K562 (cell line): Measurements from ENCODE around the gene IGF2R. TPM values are rescaled to one million over a fixed set of nuclear protein-coding genes. Genes with fewer than 3 reads are reported as not detected.

ENCODE experiments used
- E2F3 ChIP-seq: fragments of 250-450 bp; sonication (Bioruptor Pico); IDR thresholded peaks from 2 replicates; pipeline ENCODE4 v1.4.0; 2020; ENCODE audit warnings: mild to moderate bottlenecking
- ETS2 ChIP-seq: IDR thresholded peaks from 2 replicates; pipeline ENCODE4 v1.6.1; 2016; ENCODE audit warnings: borderline replicate concordance, missing genetic modification characterization, mild to moderate bottlenecking, moderate library complexity, missing compliant biosample characterization; ENCODE audit not compliant: poor library complexity, severe bottlenecking
- ETV1 ChIP-seq: fragments of 450-650 bp; conservative IDR thresholded peaks from 2 replicates; pipeline ENCODE4 v1.6.1; 2016; ENCODE audit warnings: missing genetic modification characterization, control low read depth, low read depth, missing compliant biosample characterization
- KAT7 ChIP-seq: sonication (generic); formaldehyde crosslinking; IDR thresholded peaks from 2 replicates; pipeline ENCODE4 v1.8.0; 2022; ENCODE audit warnings: missing genetic modification reagents, mild to moderate bottlenecking, borderline replicate concordance
- KLF13 ChIP-seq: fragments of 450-650 bp; IDR thresholded peaks from 2 replicates; pipeline ENCODE4 v1.6.1; 2016; ENCODE audit warnings: missing genetic modification characterization, low read depth, mild to moderate bottlenecking, missing compliant biosample characterization, moderate library complexity, borderline replicate concordance
- NR1H2 ChIP-seq: sonication (generic); formaldehyde crosslinking; IDR thresholded peaks from 2 replicates; pipeline ENCODE4 v1.4.0; 2020; ENCODE audit warnings: mild to moderate bottlenecking, missing genetic modification reagents
- RAD21 ChIP-seq, 2 experiments: fragments of 250-450 bp in 1 of 2; fragments of 450-650 bp in 1 of 2; sonication (Bioruptor Pico) in 1 of 2; formaldehyde crosslinking in 1 of 2; IDR thresholded peaks in 1 of 2; conservative IDR thresholded peaks in 1 of 2; 2 replicates each; pipeline versions ENCODE4 v1.4.0 to v1.8.0; 2020 to 2022; ENCODE audit warnings: mild to moderate bottlenecking in 2 of 2, moderate library complexity in 1 of 2
- SMAD4 ChIP-seq: fragments of 250-450 bp; sonication (Bioruptor Pico); conservative IDR thresholded peaks from 2 replicates; pipeline ENCODE4 v1.8.0; 2021; ENCODE audit warnings: inconsistent platforms, mild to moderate bottlenecking, moderate library complexity
- TAF15 ChIP-seq: fragments of 200-400 bp; formaldehyde crosslinking; IDR thresholded peaks from 2 replicates; pipeline ENCODE4 v1.6.1; 2017; ENCODE audit warnings: mild to moderate bottlenecking, low read depth, low read length, moderate library complexity
- ZFP36 ChIP-seq: fragments of 150-350 bp; IDR thresholded peaks from 2 replicates; pipeline ENCODE4 v1.6.1; 2018; ENCODE audit warnings: low read length, low read depth; ENCODE audit not compliant: partially characterized antibody
- polyA plus RNA-seq, 8 experiments: library from polyadenylated mRNA; depleted of rRNA in 4 of 8; stranded (reverse) in 5 of 8; unstranded in 3 of 8; fragments of >200 nt; fragmentation: Nextera tagmentation in 2 of 8; fragmentation: Illumina TruSeq in 1 of 8; extraction: Ambion mirVana in 2 of 8; extraction: Trizol in 1 of 8; gene quantifications; 2 replicates each; pipeline versions ENCODE4 v1.2.1 to v1.2.3, GENCODE V29; 2011 to 2014; ENCODE audit warnings: inconsistent platforms in 1 of 8, missing spikeins in 1 of 8
- total RNA-seq, 7 experiments: library from RNA; depleted of rRNA in 6 of 7; stranded (reverse); fragments of >200 nt in 6 of 7; fragmentation: Illumina TruSeq in 2 of 7; extraction: Trizol in 2 of 7; gene quantifications; 2 replicates each; pipeline versions ENCODE4 v1.2.1 to v1.2.3, GENCODE V29; 2011 to 2021; ENCODE audit warnings: low replicate concordance in 1 of 7
- TF ChIP-seq, protein P1 (sequence below): sonication (generic); formaldehyde crosslinking; IDR thresholded peaks from 2 replicates; pipeline ENCODE4 v1.8.1; 2022; ENCODE audit warnings: missing genetic modification reagents
- TF ChIP-seq, protein P2 (sequence below): fragments of 450-650 bp; IDR thresholded peaks from 2 replicates; pipeline ENCODE4 v1.6.1; 2016
- TF ChIP-seq, protein P3 (sequence below): fragments of 450-650 bp; IDR thresholded peaks from one replicate; pipeline ENCODE4 v1.6.1; 2018; ENCODE audit warnings: mild to moderate bottlenecking, moderate library complexity; ENCODE audit not compliant: partially characterized antibody
- TF ChIP-seq, protein P4 (sequence below): sonication (generic); formaldehyde crosslinking; IDR thresholded peaks from 2 replicates; pipeline ENCODE4 v1.9.0; 2022; ENCODE audit warnings: mild to moderate bottlenecking, missing genetic modification reagents
- TF ChIP-seq, protein P5 (sequence below): IDR thresholded peaks from 3 replicates; pipeline ENCODE4 v1.6.1; 2011; ENCODE audit warnings: borderline replicate concordance, mild to moderate bottlenecking, moderate library complexity; ENCODE audit not compliant: insufficient read length; ENCODE audit errors: extremely low read depth

IGF2R gene
- total and polyA plus RNA-seq, 9 of the 15 experiments (the other 6 are each of a cell fraction or from before 2014, with no cell fraction given) = 3.5 to 92.3 (median 34.5) TPM

DNA sequence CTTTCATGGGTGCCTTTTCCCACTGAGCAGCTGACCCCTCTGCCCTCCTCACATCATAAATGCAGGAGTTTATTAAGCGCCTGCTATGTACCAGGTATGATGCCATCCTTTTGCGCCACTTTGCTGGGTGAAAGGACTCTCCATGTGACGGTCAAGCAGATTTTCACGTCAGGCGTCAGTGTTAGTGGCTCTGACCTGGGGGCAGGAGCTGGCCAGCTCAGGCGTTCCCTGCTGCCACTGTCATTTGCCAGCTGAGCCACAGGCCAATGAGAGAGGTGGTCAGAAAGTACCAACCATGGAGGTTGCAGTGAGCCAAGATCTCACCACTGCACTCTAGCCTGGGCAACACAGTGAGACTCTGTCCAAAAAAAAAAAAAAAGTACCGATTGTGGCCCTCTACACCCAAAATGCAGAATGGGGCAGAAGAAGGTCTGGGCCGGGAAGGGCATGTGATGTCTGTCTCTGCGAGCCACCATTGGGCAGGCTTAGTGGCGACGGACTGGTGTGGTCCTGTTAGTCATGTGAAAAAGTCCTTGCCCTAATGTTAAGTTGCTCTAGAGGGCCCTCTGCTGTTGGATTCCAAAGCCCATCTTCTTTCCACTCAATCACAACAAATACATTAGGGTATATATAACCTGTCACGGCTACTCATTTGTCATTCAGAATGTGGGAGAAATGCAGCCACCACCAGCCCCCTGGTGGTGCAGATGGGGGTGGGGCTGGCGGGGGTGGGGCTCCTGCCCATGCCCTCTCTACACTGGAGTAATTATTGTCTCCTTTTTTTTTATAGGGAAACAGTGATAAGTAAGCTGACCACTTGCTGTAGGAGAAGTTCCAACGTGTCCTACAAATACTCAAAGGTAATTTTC is 134.3 kb downstream of the IGF2R start (continued):
- TF ChIP-seq SMAD4 = peak; percentile 74
- no peak for TF ChIP-seq ZFP36
- TF ChIP-seq, protein P1, sequence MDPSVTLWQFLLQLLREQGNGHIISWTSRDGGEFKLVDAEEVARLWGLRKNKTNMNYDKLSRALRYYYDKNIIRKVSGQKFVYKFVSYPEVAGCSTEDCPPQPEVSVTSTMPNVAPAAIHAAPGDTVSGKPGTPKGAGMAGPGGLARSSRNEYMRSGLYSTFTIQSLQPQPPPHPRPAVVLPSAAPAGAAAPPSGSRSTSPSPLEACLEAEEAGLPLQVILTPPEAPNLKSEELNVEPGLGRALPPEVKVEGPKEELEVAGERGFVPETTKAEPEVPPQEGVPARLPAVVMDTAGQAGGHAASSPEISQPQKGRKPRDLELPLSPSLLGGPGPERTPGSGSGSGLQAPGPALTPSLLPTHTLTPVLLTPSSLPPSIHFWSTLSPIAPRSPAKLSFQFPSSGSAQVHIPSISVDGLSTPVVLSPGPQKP (CRISPR knock-in tag) = no peak
- TF ChIP-seq ETS2 (tag) = no peak
- TF ChIP-seq, protein P2, sequence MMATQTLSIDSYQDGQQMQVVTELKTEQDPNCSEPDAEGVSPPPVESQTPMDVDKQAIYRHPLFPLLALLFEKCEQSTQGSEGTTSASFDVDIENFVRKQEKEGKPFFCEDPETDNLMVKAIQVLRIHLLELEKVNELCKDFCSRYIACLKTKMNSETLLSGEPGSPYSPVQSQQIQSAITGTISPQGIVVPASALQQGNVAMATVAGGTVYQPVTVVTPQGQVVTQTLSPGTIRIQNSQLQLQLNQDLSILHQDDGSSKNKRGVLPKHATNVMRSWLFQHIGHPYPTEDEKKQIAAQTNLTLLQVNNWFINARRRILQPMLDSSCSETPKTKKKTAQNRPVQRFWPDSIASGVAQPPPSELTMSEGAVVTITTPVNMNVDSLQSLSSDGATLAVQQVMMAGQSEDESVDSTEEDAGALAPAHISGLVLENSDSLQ = 0 out of 2 replicates have a peak, but pooled peaks have one; percentile 6
- TF ChIP-seq, protein P3, sequence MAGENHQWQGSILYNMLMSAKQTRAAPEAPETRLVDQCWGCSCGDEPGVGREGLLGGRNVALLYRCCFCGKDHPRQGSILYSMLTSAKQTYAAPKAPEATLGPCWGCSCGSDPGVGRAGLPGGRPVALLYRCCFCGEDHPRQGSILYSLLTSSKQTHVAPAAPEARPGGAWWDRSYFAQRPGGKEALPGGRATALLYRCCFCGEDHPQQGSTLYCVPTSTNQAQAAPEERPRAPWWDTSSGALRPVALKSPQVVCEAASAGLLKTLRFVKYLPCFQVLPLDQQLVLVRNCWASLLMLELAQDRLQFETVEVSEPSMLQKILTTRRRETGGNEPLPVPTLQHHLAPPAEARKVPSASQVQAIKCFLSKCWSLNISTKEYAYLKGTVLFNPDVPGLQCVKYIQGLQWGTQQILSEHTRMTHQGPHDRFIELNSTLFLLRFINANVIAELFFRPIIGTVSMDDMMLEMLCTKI = no peak
- TF ChIP-seq, protein P4, sequence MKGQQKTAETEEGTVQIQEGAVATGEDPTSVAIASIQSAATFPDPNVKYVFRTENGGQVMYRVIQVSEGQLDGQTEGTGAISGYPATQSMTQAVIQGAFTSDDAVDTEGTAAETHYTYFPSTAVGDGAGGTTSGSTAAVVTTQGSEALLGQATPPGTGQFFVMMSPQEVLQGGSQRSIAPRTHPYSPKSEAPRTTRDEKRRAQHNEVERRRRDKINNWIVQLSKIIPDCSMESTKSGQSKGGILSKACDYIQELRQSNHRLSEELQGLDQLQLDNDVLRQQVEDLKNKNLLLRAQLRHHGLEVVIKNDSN (CRISPR knock-in tag) = no peak
- no peak for TF ChIP-seq ETV1 (tag)
- no peak for TF ChIP-seq KAT7 (CRISPR knock-in tag)
- TF ChIP-seq E2F3 (CRISPR knock-in tag) = no peak
- TF ChIP-seq NR1H2 (CRISPR knock-in tag) = no peak
- no peak for TF ChIP-seq KLF13 (tag)
- no peak for TF ChIP-seq TAF15
- peak in 1 of 2 experiments; percentile 63; a peak in 3 of 4 replicates for TF ChIP-seq RAD21 (CRISPR knock-in tag; conservative IDR thresholded peaks at IDR 0.05 in 1 of 2, IDR thresholded peaks at IDR 0.05 in 1 of 2)
- TF ChIP-seq, protein P5, sequence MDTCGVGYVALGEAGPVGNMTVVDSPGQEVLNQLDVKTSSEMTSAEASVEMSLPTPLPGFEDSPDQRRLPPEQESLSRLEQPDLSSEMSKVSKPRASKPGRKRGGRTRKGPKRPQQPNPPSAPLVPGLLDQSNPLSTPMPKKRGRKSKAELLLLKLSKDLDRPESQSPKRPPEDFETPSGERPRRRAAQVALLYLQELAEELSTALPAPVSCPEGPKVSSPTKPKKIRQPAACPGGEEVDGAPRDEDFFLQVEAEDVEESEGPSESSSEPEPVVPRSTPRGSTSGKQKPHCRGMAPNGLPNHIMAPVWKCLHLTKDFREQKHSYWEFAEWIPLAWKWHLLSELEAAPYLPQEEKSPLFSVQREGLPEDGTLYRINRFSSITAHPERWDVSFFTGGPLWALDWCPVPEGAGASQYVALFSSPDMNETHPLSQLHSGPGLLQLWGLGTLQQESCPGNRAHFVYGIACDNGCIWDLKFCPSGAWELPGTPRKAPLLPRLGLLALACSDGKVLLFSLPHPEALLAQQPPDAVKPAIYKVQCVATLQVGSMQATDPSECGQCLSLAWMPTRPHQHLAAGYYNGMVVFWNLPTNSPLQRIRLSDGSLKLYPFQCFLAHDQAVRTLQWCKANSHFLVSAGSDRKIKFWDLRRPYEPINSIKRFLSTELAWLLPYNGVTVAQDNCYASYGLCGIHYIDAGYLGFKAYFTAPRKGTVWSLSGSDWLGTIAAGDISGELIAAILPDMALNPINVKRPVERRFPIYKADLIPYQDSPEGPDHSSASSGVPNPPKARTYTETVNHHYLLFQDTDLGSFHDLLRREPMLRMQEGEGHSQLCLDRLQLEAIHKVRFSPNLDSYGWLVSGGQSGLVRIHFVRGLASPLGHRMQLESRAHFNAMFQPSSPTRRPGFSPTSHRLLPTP = no peak
